ENCODE data around the gene EHF.
A peak's percentile ranks its signal among the peaks of the same experiment; 100 is the strongest.

EHF gene

GRCh38 chr11:34613552-34614056, 7.3 kb upstream of the EHF start:
- TF ChIP-seq CTCF (IDR thresholded peaks at IDR 0.05; ENCODE audit: low read length, missing control alignments): no peak
- no peak for DNase-seq (ENCODE audit: low read depth)

GRCh38 chr11:34614344-34615104, 6.4 kb upstream of the EHF start:
- TF ChIP-seq CTCF (IDR thresholded peaks at IDR 0.05; ENCODE audit: low read length, missing control alignments): no peak
- peak; percentile 28 for DNase-seq (ENCODE audit: low read depth)
- H3K4me3 ChIP-seq (replicated peaks; ENCODE audit: low read depth, low read length): no peak overlapping the region

More at GRCh38 chr11:34613552-34614056, 7.3 kb upstream of the EHF start:
- no peak overlapping the region for H3K4me3 ChIP-seq (replicated peaks; ENCODE audit: low read depth, low read length)

- DNase-seq (ENCODE audit: low read depth): no peak
- TF ChIP-seq CTCF (IDR thresholded peaks at IDR 0.05; ENCODE audit: low read length, missing control alignments): no peak
- H3K4me3 ChIP-seq (replicated peaks; ENCODE audit: low read depth, low read length): no peak overlapping the region
Measured at GRCh38 chr11:34616086-34616485, 4.8 kb upstream of the EHF start.

GRCh38 chr11:34616830-34617504, 3.9 kb upstream of the EHF start:
- no peak for TF ChIP-seq CTCF (IDR thresholded peaks at IDR 0.05; ENCODE audit: low read length, missing control alignments)

GRCh38 chr11:34618406-34618805, 2.5 kb upstream of the EHF start:
- H3K4me3 ChIP-seq (replicated peaks; ENCODE audit: low read depth, low read length): no peak overlapping the region
- TF ChIP-seq CTCF (IDR thresholded peaks at IDR 0.05; ENCODE audit: low read length, missing control alignments): no peak
- DNase-seq (ENCODE audit: low read depth): no peak

More at GRCh38 chr11:34616830-34617504, 3.9 kb upstream of the EHF start:
- DNase-seq (ENCODE audit: low read depth): no peak
- H3K4me3 ChIP-seq (replicated peaks; ENCODE audit: low read depth, low read length): no peak overlapping the region

GRCh38 chr11:34619062-34619516, 1.8 kb upstream of the EHF start:
- TF ChIP-seq CTCF (IDR thresholded peaks at IDR 0.05; ENCODE audit: low read length, missing control alignments): no peak
- H3K4me3 ChIP-seq (replicated peaks; ENCODE audit: low read depth, low read length): no peak overlapping the region
- no peak for DNase-seq (ENCODE audit: low read depth)

All from fibroblast of pulmonary artery (primary cell).